Measurements from ENCODE around the gene SAMD9L.

SAMD9L gene

DNA sequence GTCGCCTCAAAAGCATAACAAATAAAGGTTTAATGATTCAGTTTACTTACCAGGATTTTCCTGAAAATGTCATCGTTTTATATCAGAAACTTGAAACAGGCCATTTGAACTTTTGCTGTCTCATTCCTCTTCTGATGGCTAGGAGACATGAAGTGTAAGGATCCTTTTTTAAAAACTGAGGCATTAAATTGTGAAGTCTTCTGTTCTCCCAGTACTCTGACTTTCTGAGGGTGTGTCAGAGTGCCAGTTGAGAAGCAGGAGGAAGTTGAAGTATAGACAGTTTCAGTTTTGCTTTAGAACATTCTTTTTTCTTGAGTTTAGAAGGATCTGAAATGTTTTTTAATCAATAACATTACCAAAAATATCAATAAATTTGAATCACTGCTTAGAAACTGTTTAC is at the start of gene SAMD9L:
TSS of gene SAMD9L (minus strand) at position 242 of the 400 bp plus-strand sequence. CDS start 12,414 bp downstream, outside the sequence.
- FAIRE-seq: no peak

GRCh38 chr7:93196336-93196735 is 48.2 kb upstream of the SAMD9L start:
- FAIRE-seq: no peak
- DNase-seq (ENCODE audit: insufficient read length, low spot score): no peak

More for the DNA sequence above, at the start of gene SAMD9L:
- DNase-seq (ENCODE audit: insufficient read length, low spot score): no peak

- FAIRE-seq: no peak
- DNase-seq (ENCODE audit: insufficient read length, low spot score): no peak
Measured at GRCh38 chr7:93194386-93194785, 46.2 kb upstream of the SAMD9L start.

DNA sequence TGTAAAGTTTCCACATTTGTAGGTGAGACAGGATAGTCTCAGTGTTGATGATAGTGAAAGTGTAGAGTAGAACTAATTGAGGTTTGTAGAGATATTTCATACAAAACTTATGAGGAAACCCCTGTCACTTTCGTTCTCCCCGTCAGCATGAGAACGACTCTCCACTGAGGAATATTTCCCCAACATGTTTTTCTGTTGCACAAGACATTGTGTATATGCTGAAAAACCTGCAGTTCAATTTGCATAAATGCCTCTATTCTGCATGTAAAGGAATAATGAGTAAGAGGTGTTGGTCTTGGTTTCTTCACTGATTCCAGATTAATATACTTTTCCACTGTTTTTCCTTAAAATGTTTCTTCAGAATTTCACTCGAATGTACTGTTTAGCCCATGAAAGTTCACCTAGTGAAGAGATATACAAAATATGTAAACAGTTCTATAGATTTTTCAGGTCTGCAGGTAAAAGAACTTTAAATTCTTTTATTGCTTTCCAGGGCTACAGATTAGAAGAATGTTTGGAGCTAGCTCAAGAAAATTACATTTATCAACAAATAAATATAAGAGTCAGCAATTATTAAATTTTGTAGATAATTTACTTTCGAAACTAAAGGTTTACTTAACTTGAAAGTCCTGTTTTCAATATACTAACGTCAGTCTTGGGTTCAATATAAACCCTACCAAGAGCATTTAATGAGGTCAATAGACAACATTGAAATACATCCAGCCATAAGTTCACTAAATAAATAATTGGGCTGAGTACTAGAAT is 40.9 kb upstream of the SAMD9L start:
- DNase-seq (ENCODE audit: insufficient read length, low spot score): no peak
- FAIRE-seq: no peak

- FAIRE-seq (no peak), DNase-seq (ENCODE audit: insufficient read length, low spot score) (no peak)
Measured at GRCh38 chr7:93185303-93186027, 37.3 kb upstream of the SAMD9L start.

DNA sequence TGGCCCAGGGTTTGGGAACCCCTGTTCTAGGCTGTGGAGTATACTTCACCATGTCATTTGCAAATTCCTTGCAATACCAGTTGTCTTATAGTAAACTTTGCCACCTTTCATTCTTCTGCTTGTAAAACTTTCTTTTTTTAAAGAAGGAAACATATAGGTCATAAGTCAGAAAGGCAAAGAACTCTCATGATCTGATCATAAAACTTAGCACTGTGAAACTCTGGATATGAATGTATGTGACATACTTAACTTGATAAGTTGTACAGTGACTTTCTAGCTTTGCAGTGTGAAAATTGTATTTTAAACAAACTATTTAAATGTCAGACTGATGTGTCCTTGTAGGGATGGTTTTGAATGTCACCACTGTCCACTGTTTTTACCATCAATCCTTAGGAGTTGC is 31.0 kb upstream of the SAMD9L start:
- FAIRE-seq: no peak
- DNase-seq (ENCODE audit: insufficient read length, low spot score): no peak

- DNase-seq (ENCODE audit: insufficient read length, low spot score) (no peak), FAIRE-seq (no peak)
Measured at GRCh38 chr7:93178213-93178612, 30.0 kb upstream of the SAMD9L start.

GRCh38 chr7:93176992-93177580 is 28.9 kb upstream of the SAMD9L start:
- FAIRE-seq (no peak), DNase-seq (ENCODE audit: insufficient read length, low spot score) (no peak)

DNA sequence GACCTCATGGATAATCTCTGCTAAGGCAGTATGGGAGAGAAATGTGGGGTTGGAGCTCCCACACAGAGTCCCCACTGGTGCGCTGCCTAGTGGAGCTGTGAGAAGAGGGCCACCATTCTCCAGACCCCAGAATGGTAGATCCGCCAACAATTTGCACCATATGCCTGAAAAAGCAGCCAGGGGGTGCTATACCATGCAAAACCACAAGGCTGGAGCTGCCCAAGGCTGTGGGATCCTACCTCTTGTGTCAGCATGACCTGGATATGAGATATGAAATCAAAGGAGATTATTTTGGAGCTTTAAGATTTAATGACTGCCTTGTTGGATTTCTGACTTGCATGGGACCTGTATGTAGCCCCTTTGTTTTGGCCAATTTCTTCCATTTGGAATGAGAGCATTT is 27.0 kb upstream of the SAMD9L start:
- FAIRE-seq (no peak), DNase-seq (ENCODE audit: insufficient read length, low spot score) (no peak)

- DNase-seq (ENCODE audit: insufficient read length, low spot score): no peak
- FAIRE-seq: no peak
Measured at GRCh38 chr7:93172683-93173082, 24.5 kb upstream of the SAMD9L start.

GRCh38 chr7:93171606-93172226 is 23.5 kb upstream of the SAMD9L start:
- FAIRE-seq (no peak), DNase-seq (ENCODE audit: insufficient read length, low spot score) (no peak)

DNA sequence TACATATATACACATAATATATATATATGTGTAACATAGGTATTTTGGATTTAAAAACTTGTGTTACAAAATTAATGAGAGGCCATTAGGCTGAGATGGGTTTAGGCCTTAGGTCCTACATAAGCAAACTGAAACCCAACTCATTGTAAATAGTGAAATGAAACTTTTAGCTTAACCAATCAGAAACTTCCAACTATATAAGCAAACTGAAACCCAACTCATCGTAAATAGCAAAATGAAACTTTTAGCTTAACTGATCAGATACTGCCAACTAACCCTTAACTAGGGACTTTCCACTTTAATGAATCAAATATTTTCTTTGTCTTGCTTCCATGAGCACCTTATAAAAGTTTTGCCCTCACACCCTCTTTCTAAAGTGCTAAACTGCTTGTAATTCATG is 17.3 kb upstream of the SAMD9L start:
- DNase-seq (ENCODE audit: insufficient read length, low spot score) (no peak), FAIRE-seq (no peak)

DNA sequence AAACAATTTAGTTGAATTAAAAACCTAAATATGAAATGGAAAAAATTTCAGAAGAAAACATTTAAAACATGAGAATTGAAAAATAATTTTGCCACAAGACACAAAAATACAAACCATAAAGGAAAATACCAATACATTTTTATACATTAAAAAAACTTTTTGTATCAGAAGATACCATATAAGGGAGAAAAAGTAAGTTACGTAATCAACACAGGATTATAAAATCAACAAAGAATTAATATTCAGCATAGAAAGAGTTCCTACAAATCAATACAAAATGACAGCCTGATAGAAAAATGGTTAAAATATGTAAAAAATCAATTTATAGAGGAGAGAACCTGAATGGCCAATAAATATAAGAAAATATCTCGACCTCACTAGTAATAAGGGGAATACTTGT is 16.6 kb upstream of the SAMD9L start:
- FAIRE-seq: no peak
- DNase-seq (ENCODE audit: insufficient read length, low spot score): no peak

- no peak for DNase-seq (ENCODE audit: insufficient read length, low spot score)
- no peak for FAIRE-seq
Measured at GRCh38 chr7:93161181-93161762, 13.1 kb upstream of the SAMD9L start.

- FAIRE-seq (no peak), DNase-seq (ENCODE audit: insufficient read length, low spot score) (no peak)
Measured at GRCh38 chr7:93160410-93160809, 12.2 kb upstream of the SAMD9L start.

- FAIRE-seq (no peak), DNase-seq (ENCODE audit: insufficient read length, low spot score) (no peak)
Measured at GRCh38 chr7:93159490-93159889, 11.3 kb upstream of the SAMD9L start.

DNA sequence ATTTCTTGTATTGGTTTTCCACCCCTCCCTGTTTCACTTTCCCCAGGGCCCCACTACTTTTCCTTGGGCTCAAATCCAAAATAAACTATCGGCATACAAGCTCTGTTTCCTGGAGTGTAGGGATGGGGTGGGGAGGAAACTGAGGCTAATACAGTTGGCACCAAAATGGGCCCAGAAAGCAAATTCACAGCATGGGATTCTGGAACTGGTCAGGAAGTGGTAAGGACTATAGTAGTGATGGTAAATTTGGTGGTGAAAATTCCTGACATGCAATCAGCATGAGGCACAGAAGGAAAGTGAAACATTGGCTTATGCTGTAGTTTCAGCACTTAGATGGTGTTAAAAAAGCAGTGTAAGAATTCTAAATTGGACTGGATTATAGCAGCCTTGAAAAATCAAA is 8.7 kb upstream of the SAMD9L start:
- FAIRE-seq: no peak
- no peak for DNase-seq (ENCODE audit: insufficient read length, low spot score)

DNA sequence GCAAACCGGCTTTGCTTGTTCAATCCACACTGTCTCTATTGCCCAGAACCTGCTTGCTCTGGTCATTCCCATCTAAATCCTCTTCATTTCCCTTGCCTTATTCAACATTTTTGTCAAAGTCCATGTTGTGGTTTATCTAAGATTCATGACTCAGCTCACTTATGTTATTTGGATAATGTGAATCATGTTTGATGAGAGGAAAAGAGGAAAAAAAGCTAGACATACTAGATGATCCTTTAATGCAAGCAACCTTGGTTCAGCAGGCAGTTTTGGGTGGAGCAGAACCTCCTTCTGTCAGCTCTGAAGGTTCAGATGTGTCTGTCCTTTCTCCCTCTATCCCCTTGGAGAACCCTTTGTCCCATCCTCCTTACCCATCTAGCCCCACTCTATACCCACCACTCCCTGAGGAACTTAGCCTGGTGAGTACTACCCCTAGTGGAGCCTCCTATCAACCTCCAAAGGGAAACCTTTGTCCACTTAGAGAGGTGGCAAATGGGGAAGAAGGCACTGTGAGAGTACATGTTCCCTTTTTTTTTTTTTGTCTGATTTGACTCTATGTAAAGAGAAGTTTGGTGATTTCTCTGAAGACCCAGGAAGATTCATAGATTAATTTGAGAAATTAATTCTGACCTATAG is 2.1 kb upstream of the SAMD9L start:
- FAIRE-seq (no peak), DNase-seq (ENCODE audit: insufficient read length, low spot score) (no peak)

GRCh38 chr7:93148727-93149126 is 542 bp upstream of the SAMD9L start:
- no peak for FAIRE-seq

DNA sequence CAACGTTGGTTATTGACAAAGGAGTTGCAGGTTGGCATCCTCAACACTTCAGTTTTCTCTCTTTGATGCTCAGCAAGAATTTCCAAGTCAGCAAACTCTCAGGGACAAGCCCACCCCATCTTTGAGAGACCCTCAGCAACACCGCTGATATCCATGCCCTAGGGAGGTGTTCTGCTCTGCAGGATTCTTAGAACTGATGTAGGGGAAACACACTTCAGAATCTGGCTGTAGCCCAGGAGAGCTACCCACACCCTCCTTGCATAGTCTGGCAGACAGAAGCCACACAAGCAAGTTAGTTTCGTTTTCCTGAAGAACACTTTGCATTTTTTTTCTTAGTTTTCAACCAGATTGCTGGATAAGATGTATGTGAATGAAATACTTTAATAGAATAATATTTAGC is 822 bp downstream of the SAMD9L start:
- no peak for FAIRE-seq
- peak; percentile 19 for DNase-seq (ENCODE audit: insufficient read length, low spot score)

More at GRCh38 chr7:93148727-93149126, 542 bp upstream of the SAMD9L start:
- no peak for DNase-seq (ENCODE audit: insufficient read length, low spot score)
